GM10266 (cell line): Measurements from ENCODE around the gene TMEM129.

Source experiments
- DNase-seq: peaks from one replicate; pipeline ENCODE4 v3.0.0; 2012; ENCODE audit errors: extremely low spot score
- CTCF ChIP-seq: IDR thresholded peaks from 2 replicates; pipeline ENCODE4 v1.5.1; 2012; ENCODE audit warnings: mild to moderate bottlenecking, low read depth; ENCODE audit not compliant: control insufficient read depth, insufficient read depth; ENCODE audit errors: missing control alignments

The TMEM129 gene

GRCh38 chr4:1757836-1758235 is 36.7 kb upstream of the TMEM129 start:
- no peak for DNase-seq
- TF ChIP-seq CTCF = no peak

DNA sequence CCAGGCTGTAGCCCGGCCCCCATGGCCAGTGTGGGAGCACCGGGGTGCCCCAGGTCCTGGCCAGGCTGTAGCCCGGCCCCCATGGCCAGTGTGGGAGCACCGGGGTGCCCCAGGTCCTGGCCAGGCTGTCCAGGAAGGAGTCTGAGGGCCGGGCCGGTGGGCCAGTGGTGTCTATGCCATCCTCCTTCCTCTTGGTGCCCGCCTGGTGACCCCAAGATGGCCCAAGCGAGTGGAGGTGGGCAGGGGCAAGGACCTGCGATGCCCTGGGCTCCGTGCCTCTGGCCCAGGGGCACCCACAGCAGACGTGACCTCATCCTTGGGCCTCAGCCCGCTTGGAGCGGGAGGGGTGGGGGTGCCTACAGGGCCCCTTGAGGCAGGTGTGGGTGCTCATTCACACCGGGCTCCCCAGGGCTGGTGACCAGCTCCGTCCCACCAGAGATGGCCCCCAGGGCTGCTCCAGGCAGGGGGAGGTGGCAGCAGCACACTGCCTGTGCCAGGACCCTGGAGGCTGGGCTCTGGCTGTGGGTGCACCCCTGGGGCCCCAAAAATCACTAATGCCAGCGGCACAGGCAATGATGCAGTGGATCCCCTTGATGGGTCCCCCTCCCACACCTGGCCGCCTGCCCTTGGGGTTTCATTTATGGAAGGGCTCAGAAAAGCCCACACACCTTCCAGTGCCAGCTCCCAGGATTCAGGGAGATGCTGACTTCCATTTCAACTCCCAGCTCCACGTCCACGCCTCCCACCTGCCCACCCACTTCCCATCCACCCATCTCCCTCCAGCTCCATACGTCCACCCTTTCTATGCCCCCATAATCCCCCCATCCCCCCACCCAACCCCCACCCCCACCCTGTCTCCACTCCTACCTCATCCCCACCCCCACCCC is 36.0 kb upstream of the TMEM129 start:
- no peak for DNase-seq
- TF ChIP-seq CTCF = no peak

GRCh38 chr4:1756079-1756478 is 35.0 kb upstream of the TMEM129 start:
- TF ChIP-seq CTCF = no peak
- DNase-seq = no peak

DNA sequence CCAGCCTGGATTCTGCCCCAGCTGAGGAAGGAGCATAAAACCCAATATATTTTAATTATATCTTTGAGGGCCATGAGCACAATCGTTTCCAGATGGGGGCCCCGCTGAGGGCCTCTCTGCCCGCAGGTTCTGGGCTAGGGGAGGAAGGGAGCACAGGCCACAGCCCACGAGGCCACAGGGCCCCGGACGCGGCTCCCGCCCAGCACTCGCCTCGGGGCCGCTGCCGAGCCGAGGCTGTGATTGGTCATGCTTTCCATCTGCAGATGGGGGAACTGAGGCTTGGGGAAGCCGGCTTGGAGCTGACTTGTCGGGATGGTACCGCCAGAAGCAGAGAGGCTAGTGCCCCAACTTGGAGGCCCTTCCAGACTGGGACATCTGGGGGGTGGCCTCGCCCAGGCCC is 34.2 kb upstream of the TMEM129 start:
- no peak for TF ChIP-seq CTCF

DNA sequence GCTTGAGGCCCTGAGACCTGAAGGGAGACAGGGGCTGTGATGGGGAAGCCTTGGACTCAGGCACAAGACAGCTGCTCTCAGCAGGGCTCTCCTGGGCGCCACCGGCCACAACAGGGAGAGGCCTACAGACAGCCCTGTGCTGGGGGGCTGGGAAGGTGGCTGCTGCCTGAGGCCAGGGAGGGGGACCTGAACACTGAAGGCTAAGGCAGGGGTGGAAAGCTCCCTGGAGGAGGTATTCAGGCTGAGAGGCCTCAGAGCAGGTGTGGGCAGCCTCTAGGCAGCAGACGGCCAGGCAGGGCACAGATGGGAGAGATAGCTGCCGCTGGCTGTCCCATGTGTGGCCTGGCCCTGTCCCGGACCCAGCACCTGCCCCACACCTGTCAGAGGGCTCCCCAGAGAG is 33.2 kb upstream of the TMEM129 start:
- TF ChIP-seq CTCF = no peak
- no peak for DNase-seq

More for the DNA sequence above, 34.2 kb upstream of the TMEM129 start:
- no peak for DNase-seq

- DNase-seq = no peak
- TF ChIP-seq CTCF = no peak
These were observed 32.7 kb upstream of the TMEM129 start for GRCh38 chr4:1753697-1754311.

DNA sequence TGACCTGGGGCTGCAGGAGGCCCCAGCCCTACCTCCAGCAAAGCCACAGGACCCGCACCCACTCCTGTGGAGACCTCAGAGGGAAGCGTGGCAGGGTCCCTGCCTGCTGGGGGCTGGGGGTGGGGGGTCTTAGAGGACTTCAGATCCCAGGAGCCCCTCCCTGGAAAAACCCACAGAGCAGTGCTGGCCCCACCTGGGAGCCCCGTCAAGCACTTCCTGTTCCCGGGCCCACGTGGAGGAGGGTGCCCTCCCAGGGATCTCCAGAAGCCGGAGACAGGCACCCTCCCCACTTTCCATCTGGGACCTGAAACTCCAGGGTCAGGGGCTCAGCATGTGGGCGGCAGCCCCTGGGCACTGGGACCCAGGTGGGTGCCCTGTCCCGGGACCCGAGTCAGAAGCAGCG is 32.2 kb upstream of the TMEM129 start:
- no peak for TF ChIP-seq CTCF
- DNase-seq = no peak
